Fibroblast of lung (primary cell): ENCODE measurements around the gene WNT5B.

Experiments used
- EZH2 ChIP-seq: IDR thresholded peaks from 2 replicates; pipeline ENCODE4 v1.5.1; 2012; ENCODE audit warnings: low read length, control low read depth, mild to moderate bottlenecking; ENCODE audit errors: missing control alignments
- TF ChIP-seq, protein P1 (sequence below), 2 donors: IDR thresholded peaks in 1 of 2; conservative IDR thresholded peaks in 1 of 2; 1 replicate in 1 of 2; 2 replicates in 1 of 2; pipeline ENCODE4 v1.5.1; 2011 to 2012; ENCODE audit warnings: low read length in 2 of 2, control low read depth in 1 of 2, inconsistent platforms in 1 of 2, low read depth in 1 of 2, mild to moderate bottlenecking in 1 of 2

DNA sequence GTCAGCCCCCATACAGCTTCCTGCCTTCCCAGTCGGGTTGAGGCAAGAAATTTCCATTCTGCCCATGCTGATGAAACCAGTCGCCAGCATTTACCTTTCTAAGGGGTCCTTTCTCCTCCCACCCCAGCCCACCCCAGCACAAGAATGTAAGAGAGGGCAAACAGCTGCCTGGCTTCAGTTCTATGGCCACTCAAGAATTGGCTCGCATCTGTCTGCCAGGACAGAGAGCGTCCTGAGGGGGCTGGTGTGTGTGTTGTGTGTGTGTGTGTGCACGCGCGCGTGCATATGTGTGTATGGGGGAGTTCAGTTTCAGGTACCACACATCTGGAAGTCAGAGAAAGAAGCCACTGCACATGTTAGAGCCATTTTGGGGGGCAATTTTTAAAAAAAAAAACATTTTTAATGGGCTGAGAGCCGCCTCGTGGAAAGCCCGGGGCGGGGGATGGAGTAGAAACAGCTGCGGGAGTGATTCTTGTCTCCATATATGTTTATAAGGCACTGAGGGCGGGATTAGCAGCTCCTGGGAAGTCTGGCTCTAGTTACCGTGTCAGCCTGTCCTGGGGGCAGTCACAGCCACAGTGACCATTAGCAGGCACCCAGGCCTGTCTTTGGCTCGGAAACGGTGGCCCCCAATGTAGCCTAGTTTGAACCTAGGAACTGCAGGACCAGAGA, at the start of gene WNT5B:
- TF ChIP-seq, protein P1, sequence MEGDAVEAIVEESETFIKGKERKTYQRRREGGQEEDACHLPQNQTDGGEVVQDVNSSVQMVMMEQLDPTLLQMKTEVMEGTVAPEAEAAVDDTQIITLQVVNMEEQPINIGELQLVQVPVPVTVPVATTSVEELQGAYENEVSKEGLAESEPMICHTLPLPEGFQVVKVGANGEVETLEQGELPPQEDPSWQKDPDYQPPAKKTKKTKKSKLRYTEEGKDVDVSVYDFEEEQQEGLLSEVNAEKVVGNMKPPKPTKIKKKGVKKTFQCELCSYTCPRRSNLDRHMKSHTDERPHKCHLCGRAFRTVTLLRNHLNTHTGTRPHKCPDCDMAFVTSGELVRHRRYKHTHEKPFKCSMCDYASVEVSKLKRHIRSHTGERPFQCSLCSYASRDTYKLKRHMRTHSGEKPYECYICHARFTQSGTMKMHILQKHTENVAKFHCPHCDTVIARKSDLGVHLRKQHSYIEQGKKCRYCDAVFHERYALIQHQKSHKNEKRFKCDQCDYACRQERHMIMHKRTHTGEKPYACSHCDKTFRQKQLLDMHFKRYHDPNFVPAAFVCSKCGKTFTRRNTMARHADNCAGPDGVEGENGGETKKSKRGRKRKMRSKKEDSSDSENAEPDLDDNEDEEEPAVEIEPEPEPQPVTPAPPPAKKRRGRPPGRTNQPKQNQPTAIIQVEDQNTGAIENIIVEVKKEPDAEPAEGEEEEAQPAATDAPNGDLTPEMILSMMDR (conservative IDR thresholded peaks at IDR 0.05 in 1 of 2, IDR thresholded peaks at IDR 0.05 in 1 of 2; ENCODE audit: low read depth in 1 of 2, low read length in 2 of 2): no peak
- no peak for TF ChIP-seq EZH2
